ENCODE results near the gene ZNF44. TPM values are rescaled to one million over a fixed set of nuclear protein-coding genes. Genes with fewer than 3 reads are reported as not detected.
"Not testable (repeated sequence)": the region's sequence is repeated elsewhere in the genome, so short reads cannot be mapped to it uniquely, and the experiment has no call there.

Gene ZNF44
- 0.17 and 0.32 TPM in 2 replicates for total RNA-seq (2014; rRNA removed; shearing (Covaris generic))
- polyA plus RNA-seq (2014; cell fraction: nucleus; rRNA removed) = 0.68 TPM in 1 of 2 replicates, not detected in the other

- peak; percentile 18 for DNase-seq (ENCODE audit: extremely low read depth, low read depth)
These were observed at the start of gene ZNF44 for GRCh38 chr19:12294249-12295158. Gene ZNF44, minus strand, starts transcription at chr19:12294883. Its CDS starts 189 bp downstream, at chr19:12294694.

DNA sequence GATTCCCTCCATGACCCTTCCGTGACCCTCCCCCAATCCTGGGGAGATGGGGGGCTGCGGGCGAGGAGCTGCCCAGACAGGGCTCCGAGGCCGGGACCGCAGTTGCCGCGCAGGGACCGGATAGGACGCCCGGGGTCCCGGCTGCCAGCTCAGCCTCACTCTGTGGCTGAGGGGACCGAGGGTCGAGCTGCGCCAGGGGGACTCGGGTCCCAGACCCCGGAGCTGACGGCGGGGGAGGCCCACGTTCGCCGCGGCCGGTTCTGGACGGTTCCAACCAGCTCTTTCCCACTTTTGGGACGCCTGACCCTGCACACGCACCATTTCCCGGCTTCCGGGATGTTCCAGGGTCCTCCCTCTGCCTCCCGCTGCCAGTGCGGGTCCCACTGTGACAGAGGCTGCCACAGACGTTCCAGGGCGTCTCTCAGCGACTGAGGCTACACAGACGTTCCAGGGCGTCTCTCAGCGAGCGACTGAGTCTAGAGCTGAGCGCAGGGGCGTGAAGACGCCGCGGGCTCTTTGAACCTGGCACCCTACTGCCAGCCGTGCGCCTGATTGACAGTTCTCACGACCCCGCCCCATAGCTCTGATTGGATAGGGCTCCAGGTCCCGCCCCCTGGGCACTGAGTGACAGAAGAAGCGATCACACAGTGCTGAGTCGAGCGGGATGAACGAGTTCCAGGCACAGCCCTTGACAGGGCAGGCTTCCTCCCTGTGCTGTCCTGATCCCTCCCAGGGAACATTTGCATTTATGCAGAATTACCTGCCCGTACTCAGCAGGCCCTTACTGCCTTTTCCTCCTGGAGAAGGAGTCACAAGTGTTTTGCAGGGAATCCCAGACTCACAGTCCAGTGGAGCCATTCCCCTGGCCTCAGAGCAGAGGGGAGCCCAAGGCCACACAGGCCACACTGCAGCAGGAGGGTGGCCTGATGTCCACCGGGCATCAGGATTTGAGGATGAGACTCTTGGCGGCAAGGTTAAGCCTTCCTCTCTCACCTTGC lies 38.8 kb upstream of the ZNF44 start, which contains the start of gene ZNF563:
Gene ZNF563 (minus strand): TSS at position 472 of the 998 bp plus-strand sequence. CDS start 151 bp downstream, at position 321.
- DNase-seq (ENCODE audit: extremely low read depth, low read depth) = no peak

DNA sequence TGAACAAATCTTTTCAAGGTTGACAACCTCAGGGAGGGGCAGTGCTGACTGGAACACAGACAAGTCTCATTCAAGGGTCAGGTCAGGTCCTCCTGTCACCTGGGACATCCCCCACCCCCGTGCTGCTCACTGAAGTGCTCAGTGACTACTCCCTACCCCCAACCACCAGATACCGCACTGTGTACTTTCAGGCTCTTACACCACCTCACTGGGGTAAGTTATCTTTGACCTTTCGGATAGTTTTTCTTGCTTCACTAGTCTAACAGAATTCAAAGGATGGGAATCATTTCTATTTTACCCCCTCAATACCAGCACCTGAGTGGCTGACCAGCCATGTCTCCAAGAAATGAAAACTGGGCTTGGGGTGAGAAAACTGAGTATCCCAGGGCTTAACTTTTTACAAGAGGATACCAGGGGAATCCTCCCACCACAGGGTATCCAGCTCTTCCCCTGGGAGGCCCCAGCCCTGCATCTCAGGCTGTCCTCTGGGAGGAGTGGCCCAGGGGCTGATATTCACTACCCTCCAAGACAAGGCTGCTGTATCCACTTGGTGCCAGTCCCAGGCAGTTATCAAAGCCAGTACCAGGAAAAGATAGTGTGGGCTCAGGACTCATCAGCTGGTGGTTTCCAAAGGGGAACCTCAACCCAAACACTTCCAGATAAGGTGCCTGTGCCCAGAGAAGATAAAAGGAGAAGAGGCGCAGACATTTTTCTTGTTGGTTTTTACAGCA lies 36.7 kb upstream of the ZNF44 start:
- no peak for DNase-seq (ENCODE audit: extremely low read depth, low read depth)

GRCh38 chr19:12330340-12330739 lies 35.7 kb upstream of the ZNF44 start:
- no peak for DNase-seq (ENCODE audit: extremely low read depth, low read depth)

DNA sequence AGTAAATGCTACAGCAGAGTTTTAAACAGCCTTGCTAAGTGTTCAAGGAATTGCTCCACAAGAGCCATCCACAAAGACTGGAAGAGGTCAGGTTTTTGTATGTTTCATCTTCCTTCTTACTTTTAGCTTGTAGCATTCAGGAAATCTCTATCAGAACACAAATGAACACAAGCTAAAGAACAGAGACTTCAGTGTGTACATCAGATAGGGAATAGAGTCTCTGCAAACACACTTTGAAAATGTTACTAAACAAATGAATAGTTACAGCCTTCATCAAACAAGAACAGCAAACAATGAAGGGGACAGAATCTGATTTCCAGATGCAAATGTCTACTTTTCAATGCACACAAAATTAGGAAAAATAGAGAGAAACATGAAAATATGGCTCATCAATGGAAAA lies 31.0 kb upstream of the ZNF44 start:
- no peak for DNase-seq (ENCODE audit: extremely low read depth, low read depth)

- DNase-seq (ENCODE audit: extremely low read depth, low read depth) = no peak
These were observed 24.2 kb upstream of the ZNF44 start for GRCh38 chr19:12318782-12319413.

- DNase-seq (ENCODE audit: extremely low read depth, low read depth) = no peak
These were observed 19.9 kb upstream of the ZNF44 start for GRCh38 chr19:12314553-12314952.

- DNase-seq (ENCODE audit: extremely low read depth, low read depth) = not testable (repeated sequence)
These were observed 14.2 kb upstream of the ZNF44 start for GRCh38 chr19:12308891-12309290.

- DNase-seq (ENCODE audit: extremely low read depth, low read depth) = no peak
These were observed 508 bp upstream of the ZNF44 start for GRCh38 chr19:12295191-12295590.

DNA sequence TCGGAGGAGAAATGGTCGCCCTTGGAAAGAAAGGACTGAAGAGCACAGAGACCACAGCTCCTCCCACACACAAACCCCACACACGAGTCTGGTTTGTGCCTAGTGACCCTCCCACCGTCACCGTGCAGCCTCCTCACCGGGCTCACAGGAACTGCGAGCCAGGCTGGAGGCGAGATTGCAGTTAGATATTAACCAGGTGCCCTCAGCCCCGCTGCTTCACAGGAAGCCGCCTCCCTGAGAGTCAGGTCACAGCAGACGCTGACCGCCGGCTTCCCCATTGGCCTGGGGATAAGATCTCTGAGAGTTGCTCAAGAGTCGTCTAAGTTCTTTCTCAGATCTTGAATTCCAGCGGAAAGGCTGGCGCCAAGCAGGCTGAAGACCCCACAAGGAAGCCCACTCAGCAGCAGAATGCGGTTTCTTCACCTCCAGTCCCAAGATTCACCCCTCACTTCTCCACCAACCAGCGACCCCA lies 870 bp downstream of the ZNF44 start:
- DNase-seq (ENCODE audit: extremely low read depth, low read depth) = no peak

DNA sequence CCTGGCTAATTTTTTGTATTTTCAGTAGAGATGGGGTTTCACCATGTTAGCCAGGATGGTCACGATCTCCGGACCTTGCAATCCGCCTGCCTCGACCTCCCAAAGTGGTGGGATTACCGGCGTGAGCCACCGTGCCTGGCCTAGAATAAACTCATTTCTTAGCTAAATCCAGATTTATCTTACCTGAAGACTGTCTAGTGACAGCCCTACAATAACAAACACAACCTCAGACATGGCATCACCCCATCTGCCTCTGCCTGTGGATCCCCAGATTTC lies 5.0 kb downstream of the ZNF44 start:
- no peak for DNase-seq (ENCODE audit: extremely low read depth, low read depth)

GRCh38 chr19:12287958-12288500 lies 6.7 kb downstream of the ZNF44 start:
- DNase-seq (ENCODE audit: extremely low read depth, low read depth) = no peak

GRCh38 chr19:12284631-12285030 lies 10.1 kb downstream of the ZNF44 start:
- no peak for DNase-seq (ENCODE audit: extremely low read depth, low read depth)

- DNase-seq (ENCODE audit: extremely low read depth, low read depth) = no peak
These were observed 10.5 kb downstream of the ZNF44 start for GRCh38 chr19:12284226-12284625.

- no peak for DNase-seq (ENCODE audit: extremely low read depth, low read depth)
These were observed 16.0 kb downstream of the ZNF44 start for GRCh38 chr19:12278713-12279112.

- no peak for DNase-seq (ENCODE audit: extremely low read depth, low read depth)
These were observed 21.4 kb downstream of the ZNF44 start for GRCh38 chr19:12272980-12273901.

DNA sequence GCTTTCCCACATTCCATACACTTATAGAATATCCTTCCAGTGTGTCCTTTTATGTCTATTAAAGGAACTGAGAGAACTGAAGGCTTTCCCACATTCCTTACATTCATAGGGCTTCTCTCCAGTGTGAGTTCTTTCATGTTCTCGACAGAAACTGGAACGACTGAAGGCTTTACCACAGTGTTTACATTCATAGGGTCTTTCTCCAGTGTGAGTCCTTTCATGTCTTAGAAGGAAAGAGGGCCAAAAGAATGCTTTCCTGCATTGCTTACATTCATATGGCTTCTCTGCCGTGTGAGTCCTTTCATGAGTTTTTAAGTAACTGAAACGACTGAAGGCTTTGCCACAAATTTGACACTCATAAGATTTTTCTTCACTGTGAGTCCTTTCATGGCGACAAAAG lies 22.3 kb downstream of the ZNF44 start:
- DNase-seq (ENCODE audit: extremely low read depth, low read depth) = no peak

GRCh38 chr19:12270854-12271253 lies 23.8 kb downstream of the ZNF44 start:
- no peak for DNase-seq (ENCODE audit: extremely low read depth, low read depth)
